Activated T-cell treated with anti-CD3 and anti-CD28 coated beads, Interleukin-2, amount 50 U/mL, for 72 hours (primary cell): Measurements from ENCODE around the gene MEX3D. TPM values are rescaled to one million over a fixed set of nuclear protein-coding genes. Genes with fewer than 3 reads are reported as not detected.

Source experiments
- ATAC-seq, 2 donors: fragments of 150-1000 bp; cut with Tn5 transposase; replicated peaks in 1 of 2; 2 replicates each; pipeline ENCODE4 v1.10.0; 2021; ENCODE audit warnings: moderate library complexity in 2 of 2, mild to moderate bottlenecking in 1 of 2
- DNase-seq, 2 donors: peaks; one replicate each; pipeline ENCODE4 v3.0.0; 2021 to 2022; ENCODE audit warnings: mixed read lengths in 1 of 2
- H3K27ac Mint-ChIP-seq: one replicate; pipeline ENCODE4 v1.8.0; 2022; ENCODE audit warnings: mild to moderate bottlenecking, moderate library complexity, mixed read lengths
- H3K27me3 Mint-ChIP-seq: one replicate; pipeline ENCODE4 v1.8.0; 2022; ENCODE audit warnings: low read depth, mixed read lengths
- H3K36me3 Mint-ChIP-seq, 2 donors: one replicate each; pipeline ENCODE4 v1.8.0; 2022; ENCODE audit warnings: mixed read lengths in 2 of 2, mild to moderate bottlenecking in 1 of 2; ENCODE audit not compliant: insufficient read depth in 2 of 2
- H3K4me1 Mint-ChIP-seq: one replicate; pipeline ENCODE4 v1.8.0; 2022; ENCODE audit warnings: low read depth, mixed read lengths
- H3K4me3 Mint-ChIP-seq, 2 donors: one replicate each; pipeline ENCODE4 v1.8.0; 2022; ENCODE audit warnings: mild to moderate bottlenecking in 2 of 2, mixed read lengths in 2 of 2, moderate library complexity in 2 of 2
- H3K9me3 Mint-ChIP-seq, 2 donors: one replicate each; pipeline ENCODE4 v1.8.0; 2022; ENCODE audit warnings: mixed read lengths in 2 of 2
- total RNA-seq, 2 donors: library from RNA; stranded (reverse); gene quantifications; one replicate each; pipeline ENCODE4 v1.2.3, GENCODE V29; 2022

MEX3D gene
- total RNA-seq, 2 donors from 2014 or later = 6.4 to 6.8 TPM

- ATAC-seq (no peak), DNase-seq (no peak)
- Mint-ChIP-seq H3K27ac (no peak overlapping the region), H3K27me3 (no peaks in the 10 kb centered on the region), H3K9me3 (no peaks in the 10 kb centered on the region), H3K36me3 (no peaks in the 10 kb centered on the region), H3K4me3 (peak overlapping the region; percentile 81 to 82), H3K4me1 (peaks cover 29% of the 10 kb centered on the region)
Observed at GRCh38 chr19:1511318-1512317, 56.5 kb downstream of the MEX3D start.

GRCh38 chr19:1510807-1511206 is 57.3 kb downstream of the MEX3D start:
- no peak for ATAC-seq
- peaks cover 29% of the 10 kb centered on the region for H3K4me1 Mint-ChIP-seq
- no peaks in the 10 kb centered on the region for H3K9me3 Mint-ChIP-seq
- H3K27ac Mint-ChIP-seq = no peak overlapping the region
- H3K36me3 Mint-ChIP-seq = no peaks in the 10 kb centered on the region
- H3K4me3 Mint-ChIP-seq = no peak overlapping the region
- H3K27me3 Mint-ChIP-seq = no peaks in the 10 kb centered on the region
- DNase-seq = no peak

GRCh38 chr19:1510442-1510806 is 57.7 kb downstream of the MEX3D start:
- Mint-ChIP-seq H3K4me1 (peaks cover 29% of the 10 kb centered on the region), H3K36me3 (no peaks in the 10 kb centered on the region), H3K27me3 (no peaks in the 10 kb centered on the region), H3K27ac (no peak overlapping the region), H3K4me3 (no peak overlapping the region), H3K9me3 (no peaks in the 10 kb centered on the region)
- ATAC-seq (no peak), DNase-seq (no peak)

GRCh38 chr19:1509602-1510441 is 58.3 kb downstream of the MEX3D start:
- no peaks in the 10 kb centered on the region for H3K36me3 Mint-ChIP-seq
- no peaks in the 10 kb centered on the region for H3K9me3 Mint-ChIP-seq
- DNase-seq (no peak), ATAC-seq (no peak)
- H3K27me3 Mint-ChIP-seq = no peaks in the 10 kb centered on the region
- H3K4me3 Mint-ChIP-seq = no peak overlapping the region
- no peak overlapping the region for H3K27ac Mint-ChIP-seq
- peaks cover 29% of the 10 kb centered on the region for H3K4me1 Mint-ChIP-seq

GRCh38 chr19:1508507-1508856 is 59.6 kb downstream of the MEX3D start:
- Mint-ChIP-seq H3K4me3 (peak overlapping the region; percentile 87 to 91), H3K27me3 (no peaks in the 10 kb centered on the region), H3K4me1 (peaks cover 29% of the 10 kb centered on the region), H3K36me3 (no peaks in the 10 kb centered on the region), H3K9me3 (no peaks in the 10 kb centered on the region), H3K27ac (no peak overlapping the region)
- DNase-seq (no peak), ATAC-seq (no peak)

- peak; percentile 92 to 93 for ATAC-seq
Observed at GRCh38 chr19:1507763-1508506, 60.2 kb downstream of the MEX3D start.

GRCh38 chr19:1507192-1507660 is 60.9 kb downstream of the MEX3D start:
- H3K27ac Mint-ChIP-seq = no peak overlapping the region
- no peaks in the 10 kb centered on the region for H3K36me3 Mint-ChIP-seq
- H3K4me3 Mint-ChIP-seq = no peak overlapping the region
- ATAC-seq (no peak), DNase-seq (no peak)
- no peaks in the 10 kb centered on the region for H3K9me3 Mint-ChIP-seq
- H3K4me1 Mint-ChIP-seq = peaks cover 31% of the 10 kb centered on the region
- peaks cover 7% of the 10 kb centered on the region for H3K27me3 Mint-ChIP-seq

More at GRCh38 chr19:1507763-1508506, 60.2 kb downstream of the MEX3D start:
- Mint-ChIP-seq H3K4me3 (peak overlapping the region; percentile 87 to 91), H3K4me1 (peaks cover 33% of the 10 kb centered on the region), H3K27me3 (peaks cover 2% of the 10 kb centered on the region), H3K9me3 (no peaks in the 10 kb centered on the region), H3K27ac (no peak overlapping the region), H3K36me3 (no peaks in the 10 kb centered on the region)
- DNase-seq = peak; percentile 93 to 95

GRCh38 chr19:1505991-1506881 is 61.9 kb downstream of the MEX3D start:
- no peak for ATAC-seq
- H3K9me3 Mint-ChIP-seq = no peaks in the 10 kb centered on the region
- H3K27me3 Mint-ChIP-seq = peaks cover 7% of the 10 kb centered on the region

GRCh38 chr19:1505012-1505411 is 63.1 kb downstream of the MEX3D start:
- H3K27ac Mint-ChIP-seq = no peak overlapping the region
- H3K9me3 Mint-ChIP-seq = no peaks in the 10 kb centered on the region
- peaks cover 23% of the 10 kb centered on the region for H3K4me1 Mint-ChIP-seq
- no peak for DNase-seq
- no peak for ATAC-seq
- no peaks in the 10 kb centered on the region for H3K36me3 Mint-ChIP-seq
- H3K27me3 Mint-ChIP-seq = peaks cover 7% of the 10 kb centered on the region
- no peak overlapping the region for H3K4me3 Mint-ChIP-seq

More at GRCh38 chr19:1505991-1506881, 61.9 kb downstream of the MEX3D start:
- DNase-seq = no peak
- H3K36me3 Mint-ChIP-seq = no peaks in the 10 kb centered on the region
- peaks cover 30% of the 10 kb centered on the region for H3K4me1 Mint-ChIP-seq
- H3K27ac Mint-ChIP-seq = no peak overlapping the region
- no peak overlapping the region for H3K4me3 Mint-ChIP-seq
